ENCODE data around the gene EFHC2.

The EFHC2 gene

GRCh38 chrX:44232081-44232480 lies 111.4 kb downstream of the EFHC2 start:
- TF ChIP-seq CTCF (IDR thresholded peaks at IDR 0.05; ENCODE audit: insufficient read depth, low read length, poor library complexity, severe bottlenecking): no peak
- no peak for DNase-seq (ENCODE audit: extremely low read depth, insufficient read length)
- Histone ChIP-seq H3K36me3 (ENCODE audit: control insufficient read depth, insufficient read depth, low read length) (no peaks in the 10 kb centered on the region), H3K4me3 (replicated peaks; ENCODE audit: low read depth, low read length) (no peak overlapping the region), H3K27me3 (replicated peaks; ENCODE audit: control insufficient read depth, insufficient read depth, low read length) (no peaks in the 10 kb centered on the region)

- Histone ChIP-seq H3K27me3 (replicated peaks; ENCODE audit: control insufficient read depth, insufficient read depth, low read length) (no peaks in the 10 kb centered on the region), H3K4me3 (replicated peaks; ENCODE audit: low read depth, low read length) (no peak overlapping the region), H3K36me3 (ENCODE audit: control insufficient read depth, insufficient read depth, low read length) (no peaks in the 10 kb centered on the region)
- TF ChIP-seq CTCF (IDR thresholded peaks at IDR 0.05; ENCODE audit: insufficient read depth, low read length, poor library complexity, severe bottlenecking): no peak
- no peak for DNase-seq (ENCODE audit: extremely low read depth, insufficient read length)
Observed at GRCh38 chrX:44228621-44229020, 114.9 kb downstream of the EFHC2 start.

DNA sequence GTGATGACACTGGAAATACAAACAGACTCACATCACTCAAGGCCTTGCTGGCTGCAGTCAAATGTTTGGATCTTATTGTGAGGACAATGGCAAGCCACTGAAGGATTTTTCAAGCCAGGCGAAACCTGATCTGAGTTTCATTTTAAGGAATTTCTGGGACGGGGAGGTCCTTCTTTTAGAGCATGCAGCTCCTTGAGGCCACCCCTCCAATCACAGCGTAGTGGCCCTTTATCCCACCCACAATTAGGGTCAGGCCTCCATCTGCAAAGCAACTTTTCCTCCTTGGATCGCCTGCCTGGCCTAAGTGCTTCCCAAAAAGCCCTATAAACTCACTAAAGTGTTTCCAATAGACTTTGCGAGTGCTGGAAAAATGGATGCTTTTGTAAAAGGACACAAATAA lies 115.5 kb downstream of the EFHC2 start:
- Histone ChIP-seq H3K27me3 (replicated peaks; ENCODE audit: control insufficient read depth, insufficient read depth, low read length) (no peaks in the 10 kb centered on the region), H3K4me3 (replicated peaks; ENCODE audit: low read depth, low read length) (no peak overlapping the region), H3K36me3 (ENCODE audit: control insufficient read depth, insufficient read depth, low read length) (no peaks in the 10 kb centered on the region)
- TF ChIP-seq CTCF (IDR thresholded peaks at IDR 0.05; ENCODE audit: insufficient read depth, low read length, poor library complexity, severe bottlenecking): no peak
- no peak for DNase-seq (ENCODE audit: extremely low read depth, insufficient read length)

DNA sequence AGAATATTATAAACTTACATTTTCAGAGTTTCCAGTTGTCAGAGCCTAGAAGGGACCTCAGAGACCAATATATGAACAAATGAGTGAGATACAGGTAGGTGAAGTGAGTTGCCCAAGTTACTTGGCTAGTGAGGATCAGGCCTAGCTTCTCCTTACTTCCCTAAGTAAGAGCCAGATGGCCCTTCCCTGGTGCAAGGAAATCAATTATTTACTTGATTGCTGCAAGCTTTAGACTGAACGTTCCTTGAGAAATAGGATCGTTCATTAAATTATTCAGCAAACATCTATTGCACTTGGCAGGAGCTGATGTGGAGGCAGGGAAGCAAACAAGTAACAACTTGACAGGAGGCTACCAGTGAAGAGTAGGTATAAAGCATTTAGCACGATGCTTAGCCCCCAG lies 117.8 kb downstream of the EFHC2 start:
- no peak for DNase-seq (ENCODE audit: extremely low read depth, insufficient read length)
- no peak for TF ChIP-seq CTCF (IDR thresholded peaks at IDR 0.05; ENCODE audit: insufficient read depth, low read length, poor library complexity, severe bottlenecking)
- no peaks in the 10 kb centered on the region for H3K36me3 ChIP-seq (ENCODE audit: control insufficient read depth, insufficient read depth, low read length)
- H3K4me3 ChIP-seq (replicated peaks; ENCODE audit: low read depth, low read length): no peak overlapping the region
- no peaks in the 10 kb centered on the region for H3K27me3 ChIP-seq (replicated peaks; ENCODE audit: control insufficient read depth, insufficient read depth, low read length)

GRCh38 chrX:44224760-44225159 lies 118.7 kb downstream of the EFHC2 start:
- no peaks in the 10 kb centered on the region for H3K27me3 ChIP-seq (replicated peaks; ENCODE audit: control insufficient read depth, insufficient read depth, low read length)
- no peaks in the 10 kb centered on the region for H3K36me3 ChIP-seq (ENCODE audit: control insufficient read depth, insufficient read depth, low read length)
- TF ChIP-seq CTCF (IDR thresholded peaks at IDR 0.05; ENCODE audit: insufficient read depth, low read length, poor library complexity, severe bottlenecking): no peak
- no peak overlapping the region for H3K4me3 ChIP-seq (replicated peaks; ENCODE audit: low read depth, low read length)
- DNase-seq (ENCODE audit: extremely low read depth, insufficient read length): no peak

- Histone ChIP-seq H3K27me3 (replicated peaks; ENCODE audit: control insufficient read depth, insufficient read depth, low read length) (no peaks in the 10 kb centered on the region), H3K36me3 (ENCODE audit: control insufficient read depth, insufficient read depth, low read length) (no peaks in the 10 kb centered on the region), H3K4me3 (replicated peaks; ENCODE audit: low read depth, low read length) (no peak overlapping the region)
- DNase-seq (ENCODE audit: extremely low read depth, insufficient read length): no peak
- no peak for TF ChIP-seq CTCF (IDR thresholded peaks at IDR 0.05; ENCODE audit: insufficient read depth, low read length, poor library complexity, severe bottlenecking)
Observed at GRCh38 chrX:44223150-44223549, 120.3 kb downstream of the EFHC2 start.
